ENCODE data around the gene TGFBR2.

DNA sequence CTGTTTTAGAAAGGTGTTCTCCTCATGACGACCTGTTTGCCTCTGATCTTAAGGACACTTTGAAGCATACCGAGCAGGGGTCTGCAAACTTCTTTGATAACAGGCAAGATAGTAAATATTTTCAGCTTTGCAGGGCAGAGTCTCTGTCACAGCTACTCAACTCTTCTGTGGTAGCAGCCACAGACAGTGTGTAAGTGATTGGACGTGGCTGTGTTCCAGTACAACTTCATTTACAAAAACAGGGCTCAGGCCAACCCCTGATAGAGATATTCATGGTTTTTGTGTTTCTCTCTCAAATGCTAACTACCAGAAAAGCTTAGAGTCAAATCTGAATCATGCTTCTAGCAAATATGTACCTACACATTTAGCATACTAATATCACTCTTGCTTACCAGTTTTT, 51.5 kb downstream of the TGFBR2 start:
- TF ChIP-seq, protein P1, sequence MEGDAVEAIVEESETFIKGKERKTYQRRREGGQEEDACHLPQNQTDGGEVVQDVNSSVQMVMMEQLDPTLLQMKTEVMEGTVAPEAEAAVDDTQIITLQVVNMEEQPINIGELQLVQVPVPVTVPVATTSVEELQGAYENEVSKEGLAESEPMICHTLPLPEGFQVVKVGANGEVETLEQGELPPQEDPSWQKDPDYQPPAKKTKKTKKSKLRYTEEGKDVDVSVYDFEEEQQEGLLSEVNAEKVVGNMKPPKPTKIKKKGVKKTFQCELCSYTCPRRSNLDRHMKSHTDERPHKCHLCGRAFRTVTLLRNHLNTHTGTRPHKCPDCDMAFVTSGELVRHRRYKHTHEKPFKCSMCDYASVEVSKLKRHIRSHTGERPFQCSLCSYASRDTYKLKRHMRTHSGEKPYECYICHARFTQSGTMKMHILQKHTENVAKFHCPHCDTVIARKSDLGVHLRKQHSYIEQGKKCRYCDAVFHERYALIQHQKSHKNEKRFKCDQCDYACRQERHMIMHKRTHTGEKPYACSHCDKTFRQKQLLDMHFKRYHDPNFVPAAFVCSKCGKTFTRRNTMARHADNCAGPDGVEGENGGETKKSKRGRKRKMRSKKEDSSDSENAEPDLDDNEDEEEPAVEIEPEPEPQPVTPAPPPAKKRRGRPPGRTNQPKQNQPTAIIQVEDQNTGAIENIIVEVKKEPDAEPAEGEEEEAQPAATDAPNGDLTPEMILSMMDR (conservative IDR thresholded peaks at IDR 0.05; ENCODE audit: low read depth, low read length): no peak
- no peak for TF ChIP-seq EZH2 (IDR thresholded peaks at IDR 0.05; ENCODE audit: borderline replicate concordance, low read depth, low read length, poor library complexity, severe bottlenecking)
